ENCODE data around the gene NXT2. TPM values are rescaled to one million over a fixed set of nuclear protein-coding genes. Genes with fewer than 3 reads are reported as not detected.
"Not testable (repeated sequence)": the region's sequence is repeated elsewhere in the genome, so short reads cannot be mapped to it uniquely, and the experiment has no call there.

NXT2 gene
- total RNA-seq, 1 donor from 2014 or later = 42.4 TPM

DNA sequence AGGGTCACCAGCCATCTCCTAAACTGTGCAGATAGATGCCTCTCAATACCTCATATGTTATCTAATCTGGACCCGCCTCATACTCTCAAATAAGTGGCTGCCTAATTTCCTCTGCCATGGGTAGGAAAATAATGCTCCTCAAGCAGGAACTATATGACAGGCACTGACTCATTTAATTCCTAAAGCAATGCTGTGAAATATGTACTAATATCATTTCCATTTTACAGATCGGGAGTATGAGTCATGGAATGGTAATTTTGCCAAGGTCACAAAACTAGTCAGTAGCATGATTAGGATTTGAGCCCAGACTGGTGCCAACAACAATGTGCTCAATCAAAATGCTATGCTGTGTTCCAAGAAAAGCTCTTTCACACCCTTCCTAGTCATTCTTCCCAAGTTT is 3.0 kb upstream of the NXT2 start:
- H3K27ac ChIP-seq = no peak overlapping the region
- no peak overlapping the region for H2AFZ ChIP-seq (replicated peaks)
- no peak for TF ChIP-seq EZH2phosphoT487 (IDR thresholded peaks at IDR 0.05)
- no peak for TF ChIP-seq EZH2 (IDR thresholded peaks at IDR 0.05)
- H3K27me3 ChIP-seq = peaks cover 51% of the 10 kb centered on the region
- Mint-ChIP-seq H3K36me3 (no peaks in the 10 kb centered on the region), H3K27me3 (ENCODE audit: insufficient read depth, low read depth) (peaks cover 3% of the 10 kb centered on the region), H3K4me3 (no peak overlapping the region), H3K27ac (no peak overlapping the region), H3K4me1 (peaks cover 24% of the 10 kb centered on the region), H3K9me3 (peaks cover 3% of the 10 kb centered on the region)
- no peaks in the 10 kb centered on the region for H3F3A ChIP-seq (ENCODE audit: low read depth)
- H3K79me2 ChIP-seq (ENCODE audit: low read depth) = no peaks in the 10 kb centered on the region
- DNase-seq (ENCODE audit: low spot score) = no peak
- no peak overlapping the region for H3K4me2 ChIP-seq
- no peaks in the 10 kb centered on the region for H3K4me1 ChIP-seq
- no peaks in the 10 kb centered on the region for H3K9me3 ChIP-seq (ENCODE audit: low read depth)
- H4K20me1 ChIP-seq (ENCODE audit: low read depth) = no peaks in the 10 kb centered on the region
- no peak overlapping the region for H3K9ac ChIP-seq
- H3K36me3 ChIP-seq = no peaks in the 10 kb centered on the region
- no peak overlapping the region for H3K4me3 ChIP-seq

DNA sequence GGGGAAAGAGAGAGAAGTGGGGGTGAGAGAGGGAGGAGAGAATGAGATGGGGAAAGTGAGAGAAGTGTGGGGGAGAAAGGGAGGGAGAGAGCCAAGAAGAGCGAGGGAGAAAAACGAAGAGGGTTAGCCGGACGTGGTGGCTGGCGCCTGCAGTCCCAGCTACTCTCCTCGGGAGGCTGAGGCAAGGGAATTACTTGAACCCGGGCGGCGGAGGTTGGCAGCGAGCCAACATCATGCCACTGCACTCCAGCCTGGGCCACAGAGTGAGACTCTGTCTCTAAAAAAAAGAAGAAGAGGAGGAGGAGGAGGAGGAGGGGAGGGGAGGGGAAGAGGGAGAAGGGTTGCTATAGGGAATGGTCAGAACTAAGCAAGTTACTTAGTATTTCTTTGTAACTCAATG is 1.7 kb upstream of the NXT2 start:
- Histone ChIP-seq H4K20me1 (ENCODE audit: low read depth) (no peaks in the 10 kb centered on the region), H3K9me3 (ENCODE audit: low read depth) (no peaks in the 10 kb centered on the region), H3K4me1 (no peaks in the 10 kb centered on the region), H2AFZ (replicated peaks) (no peak overlapping the region), H3K4me2 (no peak overlapping the region), H3K9ac (no peak overlapping the region), H3K79me2 (ENCODE audit: low read depth) (no peaks in the 10 kb centered on the region), H3F3A (ENCODE audit: low read depth) (no peaks in the 10 kb centered on the region), H3K27ac (no peak overlapping the region), H3K27me3 (peaks cover 51% of the 10 kb centered on the region), H3K4me3 (no peak overlapping the region), H3K36me3 (no peaks in the 10 kb centered on the region)
- Mint-ChIP-seq H3K27ac (no peak overlapping the region), H3K27me3 (ENCODE audit: insufficient read depth, low read depth) (peaks cover 3% of the 10 kb centered on the region), H3K9me3 (no peaks in the 10 kb centered on the region), H3K4me1 (peaks cover 24% of the 10 kb centered on the region), H3K36me3 (no peaks in the 10 kb centered on the region), H3K4me3 (no peak overlapping the region)
- TF ChIP-seq EZH2phosphoT487 (IDR thresholded peaks at IDR 0.05) (no peak), EZH2 (IDR thresholded peaks at IDR 0.05) (no peak)
- TF ChIP-seq, protein P1, sequence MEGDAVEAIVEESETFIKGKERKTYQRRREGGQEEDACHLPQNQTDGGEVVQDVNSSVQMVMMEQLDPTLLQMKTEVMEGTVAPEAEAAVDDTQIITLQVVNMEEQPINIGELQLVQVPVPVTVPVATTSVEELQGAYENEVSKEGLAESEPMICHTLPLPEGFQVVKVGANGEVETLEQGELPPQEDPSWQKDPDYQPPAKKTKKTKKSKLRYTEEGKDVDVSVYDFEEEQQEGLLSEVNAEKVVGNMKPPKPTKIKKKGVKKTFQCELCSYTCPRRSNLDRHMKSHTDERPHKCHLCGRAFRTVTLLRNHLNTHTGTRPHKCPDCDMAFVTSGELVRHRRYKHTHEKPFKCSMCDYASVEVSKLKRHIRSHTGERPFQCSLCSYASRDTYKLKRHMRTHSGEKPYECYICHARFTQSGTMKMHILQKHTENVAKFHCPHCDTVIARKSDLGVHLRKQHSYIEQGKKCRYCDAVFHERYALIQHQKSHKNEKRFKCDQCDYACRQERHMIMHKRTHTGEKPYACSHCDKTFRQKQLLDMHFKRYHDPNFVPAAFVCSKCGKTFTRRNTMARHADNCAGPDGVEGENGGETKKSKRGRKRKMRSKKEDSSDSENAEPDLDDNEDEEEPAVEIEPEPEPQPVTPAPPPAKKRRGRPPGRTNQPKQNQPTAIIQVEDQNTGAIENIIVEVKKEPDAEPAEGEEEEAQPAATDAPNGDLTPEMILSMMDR (IDR thresholded peaks at IDR 0.05) = no peak
- DNase-seq (ENCODE audit: low spot score) = no peak

DNA sequence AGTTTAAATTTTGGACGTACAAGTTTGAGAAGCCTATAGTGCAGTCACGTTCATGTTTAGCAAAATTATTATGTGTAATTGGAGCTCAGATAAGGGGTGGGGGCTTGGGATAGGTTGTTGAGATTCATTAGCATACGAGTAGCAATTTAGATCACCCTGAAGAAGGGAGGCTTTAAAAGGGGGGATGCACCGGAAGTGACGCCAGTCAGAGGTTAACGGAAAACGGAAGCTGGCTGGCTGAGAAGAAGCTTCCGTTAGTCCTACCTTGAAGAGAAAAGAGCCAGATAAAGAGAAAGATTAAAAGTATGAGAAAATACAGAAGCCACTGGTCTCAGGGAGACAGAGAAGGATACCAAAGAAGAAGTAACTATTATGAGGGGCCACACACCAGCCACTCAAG is 1.1 kb upstream of the NXT2 start:
- Mint-ChIP-seq H3K4me3 (peak overlapping the region; percentile 4), H3K27ac (peak overlapping the region; percentile 40), H3K9me3 (no peaks in the 10 kb centered on the region), H3K27me3 (ENCODE audit: insufficient read depth, low read depth) (peaks cover 3% of the 10 kb centered on the region), H3K36me3 (no peaks in the 10 kb centered on the region), H3K4me1 (peaks cover 20% of the 10 kb centered on the region)
- H3K9ac ChIP-seq = no peak overlapping the region
- no peaks in the 10 kb centered on the region for H3K79me2 ChIP-seq (ENCODE audit: low read depth)
- DNase-seq (ENCODE audit: low spot score) = no peak
- TF ChIP-seq EZH2 (IDR thresholded peaks at IDR 0.05) (no peak), EZH2phosphoT487 (IDR thresholded peaks at IDR 0.05) (no peak)
- TF ChIP-seq, protein P1 (IDR thresholded peaks at IDR 0.05) = no peak
- H3K36me3 ChIP-seq = no peaks in the 10 kb centered on the region
- no peak overlapping the region for H3K4me3 ChIP-seq
- H3K9me3 ChIP-seq (ENCODE audit: low read depth) = no peaks in the 10 kb centered on the region
- no peaks in the 10 kb centered on the region for H3K4me1 ChIP-seq
- H4K20me1 ChIP-seq (ENCODE audit: low read depth) = no peaks in the 10 kb centered on the region
- H3K4me2 ChIP-seq = no peak overlapping the region
- no peak overlapping the region for H2AFZ ChIP-seq (replicated peaks)
- H3K27me3 ChIP-seq = peaks cover 45% of the 10 kb centered on the region
- H3F3A ChIP-seq (ENCODE audit: low read depth) = no peaks in the 10 kb centered on the region
- no peak overlapping the region for H3K27ac ChIP-seq

DNA sequence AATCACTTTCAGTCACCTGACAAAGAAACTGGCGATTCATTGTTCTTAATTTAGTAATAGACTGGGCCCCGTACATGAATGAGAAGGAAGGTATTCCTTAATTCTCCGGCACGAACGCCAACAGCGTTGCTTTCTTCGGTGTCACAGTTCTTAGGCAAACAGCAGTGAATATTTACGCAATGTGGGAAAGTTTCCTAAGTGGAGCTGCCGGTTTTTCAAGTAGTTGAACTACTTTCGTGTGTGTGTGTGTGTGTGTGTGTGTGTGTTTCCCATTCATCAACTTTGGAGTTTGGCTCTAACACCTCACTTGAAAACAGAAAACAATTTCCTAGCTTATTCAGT is 651 bp downstream of the NXT2 start:
- Histone ChIP-seq H3K27me3 (peaks cover 28% of the 10 kb centered on the region), H3K4me3 (peak overlapping the region; percentile 62), H3K9ac (peak overlapping the region; percentile 60), H2AFZ (replicated peaks) (peak overlapping the region; percentile 80), H4K20me1 (ENCODE audit: low read depth) (no peaks in the 10 kb centered on the region), H3F3A (ENCODE audit: low read depth) (no peaks in the 10 kb centered on the region), H3K4me1 (no peaks in the 10 kb centered on the region), H3K9me3 (ENCODE audit: low read depth) (no peaks in the 10 kb centered on the region), H3K27ac (no peak overlapping the region), H3K36me3 (no peaks in the 10 kb centered on the region), H3K4me2 (peak overlapping the region; percentile 71), H3K79me2 (ENCODE audit: low read depth) (no peaks in the 10 kb centered on the region)
- DNase-seq (ENCODE audit: low spot score) = no peak
- Mint-ChIP-seq H3K36me3 (no peaks in the 10 kb centered on the region), H3K4me3 (peak overlapping the region; percentile 96), H3K9me3 (no peaks in the 10 kb centered on the region), H3K4me1 (peaks cover 10% of the 10 kb centered on the region), H3K27me3 (ENCODE audit: insufficient read depth, low read depth) (peaks cover 3% of the 10 kb centered on the region), H3K27ac (peak overlapping the region; percentile 99)
- TF ChIP-seq, protein P1 (IDR thresholded peaks at IDR 0.05) = no peak
- TF ChIP-seq EZH2phosphoT487 (IDR thresholded peaks at IDR 0.05) (no peak), EZH2 (IDR thresholded peaks at IDR 0.05) (no peak)

DNA sequence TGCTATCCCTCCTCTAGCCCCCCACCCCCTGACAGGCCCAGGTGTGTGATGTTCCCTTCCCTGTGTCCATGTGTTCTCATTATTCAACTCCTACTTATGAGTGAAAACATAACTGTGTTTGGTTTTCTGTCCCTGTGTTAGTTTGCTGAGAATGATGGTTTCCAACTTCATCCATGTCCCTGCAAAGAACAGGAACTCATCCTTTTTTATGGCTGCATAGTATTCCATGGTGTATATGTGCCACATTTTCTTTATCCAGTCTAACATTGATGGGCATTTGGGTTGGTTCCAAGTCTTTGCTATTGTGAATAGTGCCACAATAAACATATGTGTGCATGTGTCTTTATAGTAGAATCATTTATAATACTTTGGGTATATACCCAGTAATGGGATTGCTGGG is 2.4 kb downstream of the NXT2 start:
- H3K4me3 ChIP-seq; H3K4me1 ChIP-seq; H3K9me3 ChIP-seq (ENCODE audit: low read depth); H3K9me3 Mint-ChIP-seq; H3K79me2 ChIP-seq (ENCODE audit: low read depth); H4K20me1 ChIP-seq (ENCODE audit: low read depth); H3K27me3 Mint-ChIP-seq (ENCODE audit: insufficient read depth, low read depth); H3K27ac ChIP-seq; H3K27ac Mint-ChIP-seq; DNase-seq (ENCODE audit: low spot score); H3K36me3 Mint-ChIP-seq; H3K9ac ChIP-seq; H3K4me1 Mint-ChIP-seq; H2AFZ ChIP-seq (replicated peaks); H3K4me2 ChIP-seq; H3K36me3 ChIP-seq; H3F3A ChIP-seq (ENCODE audit: low read depth): not testable (repeated sequence)
- H3K27me3 ChIP-seq = peaks cover 11% of the 10 kb centered on the region
- peak overlapping the region; percentile 53 for H3K4me3 Mint-ChIP-seq
